Measurements from ENCODE around the gene CRMP1. TPM values are rescaled to one million over a fixed set of nuclear protein-coding genes. Genes with fewer than 3 reads are reported as not detected.

The CRMP1 gene
- total RNA-seq, 4 donors from 2014 or later: 0.63 to 3.0 (median 0.81) TPM; not detected in 1

GRCh38 chr4:5796976-5797375 lies 95.9 kb downstream of the CRMP1 start:
- no peak overlapping the region for H3K27ac ChIP-seq
- WGBS, 2 donors: 90 to 95% methylated on average over 12 to 15 of the region's 18 CpGs
- H3K27me3 ChIP-seq: no peaks in the 10 kb centered on the region
- no peak for DNase-seq
- intact Hi-C loops (cut with DNase I): no loop called here
- no peaks in the 10 kb centered on the region for H3K4me1 ChIP-seq
- peaks cover 8 to 11% of the 10 kb centered on the region in 2 donors for H3K36me3 ChIP-seq
- no peak for TF ChIP-seq POLR2A (IDR thresholded peaks at IDR 0.05)
- TF ChIP-seq CTCF (IDR thresholded peaks at IDR 0.05): no peak
- H3K9me3 ChIP-seq: no peaks in the 10 kb centered on the region
- no peak overlapping the region for H3K4me3 ChIP-seq (replicated peaks in 1 of 3)

GRCh38 chr4:5795580-5795979 lies 97.3 kb downstream of the CRMP1 start:
- Histone ChIP-seq H3K36me3 (peaks cover 8 to 11% of the 10 kb centered on the region in 2 donors), H3K27ac (no peak overlapping the region), H3K27me3 (no peaks in the 10 kb centered on the region), H3K4me1 (no peaks in the 10 kb centered on the region), H3K4me3 (replicated peaks in 1 of 3) (no peak overlapping the region), H3K9me3 (no peaks in the 10 kb centered on the region)
- no peak for TF ChIP-seq CTCF (IDR thresholded peaks at IDR 0.05)
- no peak for TF ChIP-seq POLR2A (IDR thresholded peaks at IDR 0.05)
- WGBS, 2 donors: 76 to 97% methylated on average over 5 of the region's 5 CpGs
- no peak for DNase-seq
- intact Hi-C loops (cut with DNase I): no loop called here

GRCh38 chr4:5793514-5793913 lies 99.4 kb downstream of the CRMP1 start:
- DNase-seq: no peak
- Histone ChIP-seq H3K4me1 (no peaks in the 10 kb centered on the region), H3K9me3 (no peaks in the 10 kb centered on the region), H3K4me3 (replicated peaks in 1 of 3) (no peak overlapping the region), H3K27ac (no peak overlapping the region), H3K36me3 (peaks cover 7 to 10% of the 10 kb centered on the region in 2 donors), H3K27me3 (no peaks in the 10 kb centered on the region)
- intact Hi-C loops (cut with DNase I): no loop called here
- TF ChIP-seq POLR2A (IDR thresholded peaks at IDR 0.05) (no peak), CTCF (IDR thresholded peaks at IDR 0.05) (no peak)
- 88 to 96% methylated on average over 13 of the region's 13 CpGs for WGBS, 2 donors

- no peaks in the 10 kb centered on the region for H3K27me3 ChIP-seq
- no peaks in the 10 kb centered on the region for H3K4me1 ChIP-seq
- WGBS, 2 donors: 90 to 97% methylated on average over 3 of the region's 3 CpGs
- no peaks in the 10 kb centered on the region for H3K9me3 ChIP-seq
- H3K27ac ChIP-seq: no peak overlapping the region
- TF ChIP-seq POLR2A (IDR thresholded peaks at IDR 0.05) (no peak), CTCF (IDR thresholded peaks at IDR 0.05) (no peak)
- no peak for DNase-seq
- no peak overlapping the region for H3K4me3 ChIP-seq (replicated peaks in 1 of 3)
- H3K36me3 ChIP-seq: peaks cover 0 to 4% of the 10 kb centered on the region in 2 donors
- intact Hi-C loops (cut with DNase I): no loop called here
Observed at GRCh38 chr4:5791654-5792053, 101.2 kb downstream of the CRMP1 start.

- TF ChIP-seq CTCF (IDR thresholded peaks at IDR 0.05) (no peak), POLR2A (IDR thresholded peaks at IDR 0.05) (no peak)
- H3K27ac ChIP-seq: no peak overlapping the region
- WGBS, 2 donors: 60% methylated on average over 1 of the region's 1 CpG
- H3K4me3 ChIP-seq (replicated peaks in 1 of 3): no peak overlapping the region
- no peaks in the 10 kb centered on the region for H3K27me3 ChIP-seq
- intact Hi-C loops (cut with DNase I): no loop called here
- peaks cover 0 to 6% of the 10 kb centered on the region in 2 donors for H3K36me3 ChIP-seq
- DNase-seq: no peak
- H3K9me3 ChIP-seq: no peaks in the 10 kb centered on the region
- H3K4me1 ChIP-seq: no peaks in the 10 kb centered on the region
Observed at GRCh38 chr4:5790546-5790857, 102.4 kb downstream of the CRMP1 start.

Data from thyroid gland (tissue), 4 donors.